Uterine smooth muscle cell (primary cell): ENCODE data around the gene DGCR8. TPM values are rescaled to one million over a fixed set of nuclear protein-coding genes. Genes with fewer than 3 reads are reported as not detected.

Experiments used
- total RNA-seq: library from RNA; depleted of rRNA; stranded (reverse); fragments of >200 nt; gene quantifications from 2 replicates; pipeline ENCODE4 v1.2.3, GENCODE V29; 2014

Gene DGCR8
- 26.5 and 32.9 TPM in 2 replicates for total RNA-seq

DNA sequence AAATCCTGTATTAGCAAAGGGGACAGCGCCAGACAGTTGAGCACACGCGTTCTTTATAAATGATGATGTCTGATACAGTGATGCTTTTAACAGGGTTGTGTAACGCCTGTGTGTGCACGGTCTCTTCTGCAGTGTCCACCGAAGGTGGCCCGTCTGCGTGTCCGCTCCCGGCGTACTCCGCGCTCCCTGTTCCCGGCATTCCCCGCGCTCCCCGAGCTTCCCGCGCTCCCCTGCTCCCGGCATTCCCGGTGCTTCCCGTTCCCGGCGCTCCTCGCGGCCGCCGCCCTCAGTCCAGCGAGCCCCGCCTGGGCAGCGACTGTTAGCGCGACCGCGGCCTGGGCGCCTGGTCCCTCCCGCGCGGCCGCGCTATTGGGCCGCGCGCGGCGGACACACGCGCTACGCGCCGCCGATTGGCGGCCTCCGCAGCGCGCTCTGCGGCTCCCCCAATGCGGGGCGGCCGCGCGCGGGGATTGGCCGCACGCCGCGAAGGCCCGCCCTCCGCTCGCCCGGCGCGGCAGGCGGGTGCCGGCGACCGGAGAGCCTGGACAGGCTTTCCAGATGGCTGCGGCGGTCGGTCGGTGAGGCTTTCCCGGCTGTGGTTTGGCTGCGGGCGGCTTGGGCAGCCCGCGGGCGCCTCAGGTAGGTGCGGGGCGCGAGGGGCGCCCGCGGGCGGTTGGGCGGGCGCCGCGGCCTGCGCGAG, at the start of gene DGCR8:
TSS of gene DGCR8 (plus strand) at position 497 of the 700 bp plus-strand sequence. CDS start 5,723 bp downstream, outside the sequence.

DNA sequence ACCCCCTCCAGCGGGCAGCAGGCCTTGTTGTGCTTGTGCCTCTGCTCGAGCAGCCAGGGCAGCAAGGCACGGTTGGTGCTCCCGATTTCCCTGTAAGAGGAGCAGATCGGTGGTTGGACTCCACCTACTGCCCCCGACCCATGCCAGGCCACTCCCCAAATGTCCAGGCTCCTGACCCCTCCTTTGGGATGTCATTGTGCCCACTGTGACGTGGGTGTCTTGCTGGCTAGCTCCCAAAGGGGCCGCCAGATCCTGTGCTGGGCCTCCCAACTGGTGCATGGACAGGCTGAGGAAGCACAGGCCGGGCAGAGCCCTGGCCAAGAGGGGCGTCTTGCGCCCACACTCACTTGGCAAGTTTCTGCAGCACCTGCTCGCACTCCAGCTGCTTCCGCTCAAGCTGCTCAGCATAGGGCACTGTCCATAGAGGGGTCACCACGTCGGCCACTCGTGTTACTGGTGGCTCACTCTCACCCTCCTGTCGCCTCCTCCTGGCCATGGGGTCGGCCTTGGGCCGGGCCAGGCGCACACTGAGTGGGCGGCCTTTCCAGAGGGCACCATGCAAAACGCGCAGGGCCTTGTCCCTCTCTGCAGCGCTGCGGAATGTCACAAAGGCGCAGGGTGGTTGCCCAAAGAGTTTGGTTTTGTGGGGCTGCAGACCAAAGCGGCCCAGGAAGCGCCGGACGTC, 35.8 kb downstream of the DGCR8 start, which contains the start of gene RANBP1:
TSS of gene RANBP1 (plus strand) at position 414 of the 685 bp plus-strand sequence. CDS start at position 495, 81 bp downstream.

DNA sequence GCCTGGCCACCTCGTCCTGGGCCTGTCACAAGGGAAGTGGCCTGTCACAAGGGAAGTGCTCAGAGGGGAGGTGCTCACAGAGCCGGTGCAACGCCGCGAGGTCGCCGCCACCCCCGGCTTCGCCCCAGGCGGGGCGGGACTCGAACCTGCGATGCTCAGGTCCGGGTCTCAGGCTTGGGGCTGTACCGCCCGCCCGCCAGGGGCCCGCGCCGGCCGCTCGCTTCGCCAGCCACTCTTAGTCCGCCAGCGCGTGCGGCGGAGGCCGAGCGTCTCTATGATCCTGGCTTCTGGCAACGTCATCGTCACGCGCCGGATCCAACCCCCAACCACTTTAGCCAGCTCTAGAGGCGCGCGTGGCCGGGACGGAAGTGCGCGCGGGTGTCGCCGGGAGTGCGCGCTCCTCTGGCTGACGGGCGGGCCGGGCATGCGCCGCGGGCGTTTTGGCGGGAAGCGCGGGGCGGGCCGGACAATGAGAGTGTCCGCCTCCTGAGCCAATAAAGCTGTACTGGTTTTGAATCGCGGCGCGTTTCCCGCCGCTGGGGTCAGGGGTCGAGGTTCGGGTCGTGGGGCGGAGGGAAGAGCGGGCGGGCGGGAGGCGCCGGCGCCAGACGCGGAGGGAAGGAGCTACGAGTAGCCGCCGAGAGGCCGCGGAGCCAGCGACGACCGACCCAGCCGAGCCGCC, 37.1 kb downstream of the DGCR8 start, which contains the start of gene TRMT2A:
TSS of gene TRMT2A (minus strand) at position 276 of the 682 bp plus-strand sequence. CDS start 320 bp downstream, outside the sequence.

DNA sequence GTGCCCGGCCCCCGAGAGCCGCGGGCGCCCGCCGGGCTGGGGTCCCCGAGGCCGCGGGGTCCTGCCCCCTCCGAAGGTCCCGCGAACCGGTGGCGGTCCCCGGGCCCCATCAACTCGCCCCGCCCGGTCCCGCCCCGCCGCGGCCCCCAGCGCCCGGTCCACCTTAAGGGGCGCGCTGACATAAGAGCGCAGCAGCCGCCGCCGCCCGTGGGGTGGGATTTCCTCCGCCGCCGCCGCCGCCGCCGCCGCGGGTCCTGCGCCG, 51.5 kb downstream of the DGCR8 start, which contains the start of gene ZDHHC8:
TSS of gene ZDHHC8 (plus strand) at position 208 of the 262 bp plus-strand sequence. CDS start 144 bp downstream, outside the sequence.

DNA sequence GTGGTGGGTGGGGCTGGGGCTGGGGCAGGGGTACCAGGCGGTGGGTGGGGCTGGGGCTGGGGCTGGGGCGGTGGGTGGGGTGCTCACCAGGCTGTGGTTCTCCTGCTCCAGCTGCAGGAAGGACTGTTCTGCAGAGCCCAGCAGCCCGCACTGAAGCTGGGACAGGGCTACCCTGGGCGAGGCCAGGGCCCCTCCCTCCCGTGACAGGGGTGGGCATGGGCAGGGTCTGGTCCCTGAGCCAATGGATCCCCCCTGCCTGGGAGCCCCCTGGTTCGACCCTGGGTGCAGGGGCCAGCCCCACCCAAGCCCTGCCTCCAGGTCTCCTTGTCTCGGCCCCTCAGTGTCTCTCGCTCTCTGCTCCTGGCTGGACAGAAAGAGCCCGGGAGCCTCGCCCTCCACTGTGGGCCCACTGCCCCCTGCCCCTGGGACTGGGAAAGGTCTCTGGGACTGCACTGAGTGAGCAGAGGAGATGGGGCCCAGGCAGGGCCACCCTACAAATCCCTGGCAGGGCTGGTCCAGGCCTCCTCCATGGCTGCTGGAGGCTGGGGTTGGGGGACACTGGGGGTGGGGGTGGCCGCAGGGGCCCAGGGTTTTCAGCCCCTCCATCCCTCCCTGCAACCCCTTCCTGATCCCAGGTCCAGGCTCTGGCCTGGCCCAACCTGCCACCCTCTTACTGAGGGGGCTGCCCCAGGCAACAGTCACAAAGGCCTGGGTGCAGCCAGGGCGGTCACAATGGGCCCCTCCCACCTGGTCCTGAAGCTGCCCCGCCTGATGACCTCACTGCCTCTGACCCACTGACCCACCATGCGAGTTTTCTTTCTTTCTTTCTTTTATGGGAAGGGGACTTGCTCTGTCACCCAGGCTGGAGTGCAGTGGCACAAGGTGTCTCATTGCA, 70.6 kb downstream of the DGCR8 start, which contains the start of gene CCDC188:
TSS of gene CCDC188 (minus strand) at position 675 of the 895 bp plus-strand sequence. CDS start at position 606, 69 bp downstream.

Other genes starting within 250 kb of the DGCR8 start
- gene GNB1L, start 225.4 kb upstream of the DGCR8 start, total RNA-seq: 10.5 and 18.8 TPM in 2 replicates
- 8.3 and 11.6 TPM in 2 replicates for gene RTL10, start 225.4 kb upstream of the DGCR8 start, total RNA-seq
- gene COMT, start 138.5 kb upstream of the DGCR8 start, total RNA-seq: 210 and 308 TPM in 2 replicates
- gene TXNRD2, start 138.4 kb upstream of the DGCR8 start, total RNA-seq: 23.4 and 25.9 TPM in 2 replicates
- gene ARVCF, start 63.4 kb upstream of the DGCR8 start, total RNA-seq: 12.4 and 30.0 TPM in 2 replicates
- gene TANGO2, start 59.1 kb upstream of the DGCR8 start, total RNA-seq: 56.7 and 62.5 TPM in 2 replicates
- gene RANBP1, start 35.9 kb downstream of the DGCR8 start, total RNA-seq: 303 and 588 TPM in 2 replicates
- gene TRMT2A, start 37.0 kb downstream of the DGCR8 start, total RNA-seq: 45.2 and 45.3 TPM in 2 replicates
- 7.1 and 7.6 TPM in 2 replicates for gene ZDHHC8, start 51.6 kb downstream of the DGCR8 start, total RNA-seq
- gene CCDC188, start 70.8 kb downstream of the DGCR8 start, total RNA-seq: 1.5 and 2.3 TPM in 2 replicates
- 0.77 and 1.00 TPM in 2 replicates for gene RTN4R, start 188.1 kb downstream of the DGCR8 start, total RNA-seq
- 52.5 and 54.6 TPM in 2 replicates for gene DGCR6L, start 239.8 kb downstream of the DGCR8 start, total RNA-seq